NCI-H345 treated with DMSO at 0.1 percent for 48 hours (cell line): Measurements from ENCODE around the gene MGST2.
"Not testable (repeated sequence)": the region's sequence is repeated elsewhere in the genome, so short reads cannot be mapped to it uniquely, and the experiment has no call there.

Experiments
- DNase-seq: peaks from one replicate; lab custom pipeline; 2025; ENCODE audit not compliant: unreplicated experiment; lab: John Stamatoyannopoulos, UW

MGST2 gene

DNA sequence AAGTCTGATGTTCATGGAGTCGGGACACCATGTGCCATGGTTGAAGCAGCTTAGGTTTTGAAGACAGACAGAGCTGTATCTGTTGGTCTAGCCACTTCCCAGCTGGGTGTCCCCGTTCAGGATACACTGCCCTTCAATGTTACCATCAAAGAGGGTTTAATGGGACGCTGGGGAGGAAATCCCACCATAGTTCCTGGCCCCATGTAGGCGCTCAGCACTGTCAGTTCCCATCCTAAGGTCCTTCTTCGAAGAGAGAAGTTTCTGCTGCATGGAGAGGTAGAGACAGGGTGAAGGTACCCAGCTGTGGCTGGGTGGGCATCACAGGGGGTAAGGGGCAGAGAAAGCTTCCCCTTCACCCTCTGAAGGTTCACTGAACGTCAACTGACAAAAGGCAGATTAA, 3.7 kb downstream of the MGST2 start:
- DNase-seq, result no peak

GRCh38 chr4:139669890-139670289, 4.3 kb downstream of the MGST2 start:
- no peak for DNase-seq

GRCh38 chr4:139670775-139671174, 5.2 kb downstream of the MGST2 start:
- no peak for DNase-seq

GRCh38 chr4:139672215-139672614, 6.6 kb downstream of the MGST2 start:
- no peak for DNase-seq

GRCh38 chr4:139672732-139673131, 7.1 kb downstream of the MGST2 start:
- DNase-seq, result no peak

DNA sequence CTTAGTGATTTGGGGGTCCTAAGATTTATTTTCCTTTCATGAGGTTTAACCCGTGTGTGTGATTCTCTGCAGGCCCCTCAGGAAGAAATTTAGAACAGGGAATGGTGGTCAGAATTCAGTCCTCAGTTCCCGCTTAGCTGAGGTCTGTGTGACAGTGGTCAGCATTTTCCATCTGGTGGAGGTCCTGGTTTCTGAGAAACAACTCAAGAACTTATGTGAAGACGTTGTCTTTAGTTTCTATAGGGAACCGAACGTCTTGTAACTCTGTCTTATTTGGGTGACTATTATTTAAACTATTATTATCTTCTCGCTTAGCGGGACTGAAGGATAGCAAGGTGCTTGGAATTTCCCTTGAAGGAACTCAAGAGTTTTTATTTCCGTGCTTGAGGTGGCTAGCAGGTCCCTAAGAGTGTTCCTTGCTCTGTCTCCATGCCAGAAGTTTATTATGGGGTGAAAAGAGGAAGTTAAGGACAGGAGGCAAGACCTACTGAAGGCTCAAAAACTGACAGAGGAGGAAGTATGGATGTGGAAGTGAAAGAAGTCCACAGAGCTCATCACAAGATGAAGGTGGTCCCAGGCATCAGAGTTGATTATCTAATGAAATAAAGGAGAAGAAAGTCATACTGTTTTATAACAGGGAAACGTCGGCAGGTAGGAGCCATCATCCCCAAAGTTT, 9.4 kb downstream of the MGST2 start:
- DNase-seq, result no peak

- DNase-seq, result no peak
These were observed 10.0 kb downstream of the MGST2 start for GRCh38 chr4:139675651-139676050.

DNA sequence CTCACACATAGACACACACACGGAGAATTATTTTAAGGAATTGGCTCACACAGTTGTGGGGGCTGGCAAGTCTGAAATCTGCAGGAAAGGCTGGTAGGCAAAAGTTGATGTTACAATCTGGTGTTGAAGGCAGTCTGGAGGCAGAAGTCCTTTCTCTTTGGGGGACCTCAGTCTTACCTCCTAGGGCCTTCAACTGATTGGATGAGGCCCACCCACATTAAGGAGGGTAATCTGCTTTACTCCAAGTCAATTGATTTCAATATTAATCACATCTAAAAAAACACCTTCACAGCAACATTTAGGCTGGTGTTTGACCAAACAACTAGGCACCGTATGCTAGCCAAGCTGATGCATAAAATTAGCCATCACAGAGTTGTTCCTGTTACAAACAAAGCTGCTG, 10.7 kb downstream of the MGST2 start:
- DNase-seq, result no peak

- no peak for DNase-seq
These were observed 11.4 kb downstream of the MGST2 start for GRCh38 chr4:139676913-139677585.

DNA sequence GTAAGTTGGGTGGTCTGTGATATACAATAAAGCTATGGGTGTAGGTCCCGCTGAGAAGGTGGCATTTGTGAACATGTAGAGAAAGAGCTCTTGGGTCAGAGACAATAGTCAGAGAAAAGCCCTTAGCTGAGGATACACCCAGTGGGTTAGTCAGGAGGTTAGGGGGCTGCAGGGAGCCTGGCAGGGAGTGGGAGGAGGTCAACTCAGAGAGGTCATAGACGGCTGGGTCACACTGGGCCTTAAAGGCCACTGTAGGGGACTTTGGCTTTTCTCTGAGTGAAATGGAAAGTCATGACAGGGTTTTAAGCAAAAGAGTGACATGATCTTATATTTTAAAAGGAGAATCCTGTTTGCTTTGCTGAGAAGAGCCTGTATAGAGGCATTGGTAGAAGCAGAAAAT, 16.7 kb downstream of the MGST2 start:
- no peak for DNase-seq

DNA sequence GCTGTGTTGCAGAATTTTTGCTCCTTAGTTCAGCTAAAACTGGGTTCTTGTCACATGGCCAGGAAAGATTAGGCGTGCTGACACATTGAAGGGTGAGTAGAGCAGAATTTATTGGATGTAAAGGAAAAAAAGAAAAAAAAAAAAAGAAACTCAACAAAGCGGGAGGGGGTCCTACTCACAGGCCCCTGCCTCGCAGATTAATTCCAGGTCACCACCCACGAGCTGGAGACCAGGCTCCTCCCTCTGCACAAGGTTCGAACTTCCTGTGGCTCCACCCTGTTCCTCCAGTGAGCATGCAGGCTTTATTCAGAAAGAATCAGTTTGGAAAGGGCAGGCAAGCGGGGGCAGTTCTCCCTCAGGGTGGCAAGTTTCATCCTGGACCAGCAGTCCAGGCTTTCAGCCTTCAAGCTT, 17.1 kb downstream of the MGST2 start:
- no peak for DNase-seq

DNA sequence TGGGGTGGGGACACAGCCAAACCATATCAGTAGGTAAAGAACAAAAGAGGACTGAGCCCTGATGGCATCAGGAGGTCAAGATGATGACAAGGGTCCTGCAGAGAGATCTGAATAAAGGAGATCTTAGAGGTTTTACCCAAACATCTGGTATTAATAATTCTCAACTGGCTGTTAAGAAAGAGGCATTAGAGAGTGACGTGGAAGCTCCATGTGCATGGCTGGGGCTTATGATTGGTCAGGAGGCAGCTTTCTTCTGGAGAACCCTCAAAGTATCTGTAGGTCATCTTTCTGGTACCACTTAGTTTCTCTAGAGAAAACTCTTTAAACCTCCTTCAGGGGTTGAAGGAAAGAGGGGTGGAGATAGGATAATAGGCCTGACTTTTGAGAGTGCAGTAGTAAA, 18.7 kb downstream of the MGST2 start:
- DNase-seq, result no peak

GRCh38 chr4:139685180-139685579, 19.6 kb downstream of the MGST2 start:
- DNase-seq, result no peak

DNA sequence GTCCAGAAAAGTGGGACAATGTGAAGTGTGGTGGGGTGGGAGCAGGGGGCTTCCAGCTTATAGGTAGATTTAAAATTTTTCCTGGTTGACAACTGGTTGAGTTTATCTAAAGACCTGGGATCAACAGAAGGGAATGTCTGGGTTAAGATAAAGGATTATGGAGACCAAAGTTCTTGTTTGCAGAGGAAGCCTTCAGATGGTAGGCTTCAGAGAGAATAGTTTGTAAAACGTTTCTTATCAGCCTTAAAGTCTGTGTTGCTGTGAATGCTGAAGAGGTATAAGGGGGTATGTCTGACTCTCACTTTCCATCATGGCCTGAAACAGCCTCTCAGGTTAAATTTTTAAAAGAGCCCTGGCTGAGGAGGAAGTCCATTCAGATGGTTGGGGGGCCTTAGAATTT, 20.5 kb downstream of the MGST2 start:
- DNase-seq, result no peak

DNA sequence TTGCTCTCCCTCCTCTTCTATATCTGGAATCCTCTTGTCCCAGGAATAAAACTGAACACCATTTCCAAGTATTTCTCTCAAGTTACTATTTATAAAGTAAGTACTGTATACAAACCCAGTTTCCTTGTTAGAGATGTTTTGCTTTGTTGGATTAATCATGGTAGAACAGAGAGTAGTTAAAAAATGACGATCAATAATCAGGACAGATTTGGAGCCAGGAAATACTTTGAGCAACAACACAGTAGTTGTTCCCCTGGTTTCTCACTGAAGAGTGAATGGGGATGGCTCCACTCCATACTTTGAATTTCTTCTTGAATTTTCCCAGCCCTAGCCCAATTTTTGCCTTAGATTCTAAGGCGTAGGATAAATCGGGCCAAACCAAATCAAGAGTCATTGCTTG, 21.4 kb downstream of the MGST2 start:
- DNase-seq, result no peak

DNA sequence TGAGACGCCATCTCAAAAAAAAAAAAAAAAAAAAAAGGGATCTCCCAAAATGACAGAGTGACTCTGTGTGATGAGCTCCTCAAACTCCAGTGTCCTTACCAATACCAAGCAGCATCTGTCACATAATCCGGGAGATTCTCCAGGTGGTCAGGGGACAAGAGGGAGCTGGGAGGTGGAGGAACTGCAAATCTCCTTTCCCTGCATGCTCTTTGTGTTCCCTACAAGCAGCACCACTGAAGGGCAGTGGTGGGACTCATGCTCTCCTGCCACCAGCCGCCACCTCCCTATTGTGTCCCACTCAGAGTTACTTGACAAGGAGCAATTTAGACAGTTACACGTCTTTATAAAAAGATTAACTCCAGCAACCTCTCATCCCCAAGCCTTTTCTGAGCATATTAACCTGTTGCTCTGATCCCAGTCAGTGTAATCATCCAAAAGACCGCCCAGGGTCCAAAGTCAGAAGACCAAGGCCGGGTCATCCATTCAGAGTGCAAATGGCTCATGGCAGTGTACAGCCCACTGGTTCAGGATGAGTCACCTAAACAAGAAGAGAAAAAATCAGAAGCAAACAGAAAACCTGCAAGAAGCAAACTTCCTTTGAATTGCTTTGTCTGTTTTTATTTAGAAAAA, 23.6 kb downstream of the MGST2 start:
- no peak for DNase-seq

DNA sequence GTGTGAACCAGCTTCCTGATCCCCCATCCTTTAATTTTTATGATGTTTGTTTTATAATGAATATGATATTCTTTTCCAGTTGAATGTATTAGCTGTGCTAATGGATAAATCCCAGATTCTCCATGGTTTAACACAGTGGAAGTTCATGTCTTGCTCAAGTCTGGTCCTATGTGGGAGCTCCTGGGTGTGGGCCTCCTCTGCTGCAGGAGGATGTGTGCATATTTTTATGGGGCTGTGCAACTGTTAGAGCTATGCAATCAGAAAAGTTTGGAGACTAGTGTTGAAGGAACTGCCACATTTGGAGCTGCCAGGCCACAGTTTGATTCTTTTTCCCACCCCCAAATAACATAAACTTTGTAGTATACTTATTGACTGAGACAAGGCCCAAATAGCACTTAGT, 24.8 kb downstream of the MGST2 start:
- no peak for DNase-seq

DNA sequence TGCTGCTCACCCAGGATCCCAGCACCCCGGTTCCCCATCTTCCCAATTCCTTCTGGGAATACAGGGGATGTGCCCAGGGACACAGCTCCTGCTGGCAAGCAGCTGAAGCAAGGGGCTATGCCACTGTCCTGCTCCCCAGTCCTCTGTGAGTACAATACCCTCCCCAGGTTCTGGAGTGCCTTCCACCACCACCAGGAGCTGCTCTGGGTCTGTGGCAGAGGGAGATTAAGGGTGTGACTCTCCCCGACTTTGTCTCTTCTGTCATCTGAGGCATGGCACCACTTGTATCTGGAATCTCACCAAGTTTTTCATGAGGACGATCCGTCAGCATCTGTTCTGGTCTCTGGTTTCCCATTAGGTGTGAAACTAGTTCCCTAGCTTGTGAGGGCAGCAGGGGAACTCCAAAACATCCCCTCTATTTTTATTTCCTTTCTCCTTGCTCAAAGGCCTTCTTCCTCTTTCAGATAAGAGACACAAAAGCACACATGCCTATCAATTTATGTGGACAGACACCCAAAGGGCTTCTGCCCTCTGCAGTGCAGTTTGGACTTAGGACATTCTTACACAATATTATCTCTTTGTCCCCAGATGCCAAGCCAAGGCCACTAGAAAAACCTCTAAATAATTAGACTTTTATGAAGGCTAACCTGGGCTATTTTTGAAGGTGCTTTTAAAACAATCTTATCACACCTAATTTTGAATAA, 26.8 kb downstream of the MGST2 start:
- no peak for DNase-seq

GRCh38 chr4:139694522-139695107, 29.0 kb downstream of the MGST2 start:
- no peak for DNase-seq

DNA sequence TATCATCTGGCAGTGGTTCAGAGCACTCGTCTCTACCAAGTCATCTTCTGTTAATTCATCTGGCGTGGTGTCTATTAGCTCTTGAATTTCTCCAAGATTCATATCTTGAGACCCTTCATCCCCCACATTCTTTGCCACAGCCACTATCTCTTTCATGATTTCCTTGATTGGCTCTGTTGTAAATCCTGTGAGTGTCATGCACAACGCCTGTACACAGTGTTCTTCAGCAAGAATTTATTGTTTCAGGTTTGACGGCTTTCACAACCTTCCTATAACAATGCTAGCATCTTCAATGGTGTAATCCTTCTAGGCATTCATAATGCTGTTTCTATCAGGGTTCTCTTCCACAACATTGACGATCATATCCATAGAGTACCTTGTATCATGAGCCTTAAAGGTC, 30.9 kb downstream of the MGST2 start:
- no peak for DNase-seq

DNA sequence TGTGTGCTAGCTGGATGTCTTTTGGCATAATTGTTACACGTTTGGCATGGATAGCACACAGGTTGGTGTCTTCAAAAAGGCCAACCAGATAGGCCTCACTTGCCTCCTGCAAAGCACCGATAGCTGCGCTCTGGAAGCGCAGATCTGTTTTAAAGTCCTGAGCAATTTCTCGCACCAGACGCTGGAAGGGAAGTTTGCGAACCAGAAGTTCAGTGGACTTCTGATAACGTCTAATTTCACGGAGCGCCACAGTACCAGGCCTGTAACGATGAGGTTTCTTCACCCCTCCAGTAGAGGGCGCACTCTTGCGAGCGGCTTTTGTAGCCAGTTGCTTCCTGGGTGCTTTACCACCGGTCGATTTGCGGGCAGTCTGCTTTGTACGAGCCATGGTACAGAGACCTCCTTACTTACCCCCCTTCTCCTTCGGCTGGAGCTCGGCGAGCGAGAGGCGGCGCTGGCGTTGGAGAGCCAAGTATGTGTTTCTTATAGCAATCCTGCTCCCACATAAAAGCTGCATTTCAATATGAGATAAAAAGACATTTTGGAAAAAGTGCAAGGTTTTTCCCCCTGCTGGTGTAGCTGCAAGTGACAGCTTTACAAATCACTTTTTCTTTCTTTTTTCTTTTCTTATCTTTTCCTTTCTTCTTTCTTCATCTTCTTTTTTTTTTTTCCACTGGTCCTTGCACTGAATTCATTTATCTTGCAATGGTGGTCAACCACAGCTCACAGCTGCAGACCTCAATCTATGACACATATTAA, 32.7 kb downstream of the MGST2 start:
- not testable (repeated sequence) for DNase-seq
